Astrocyte (in vitro differentiated cells and primary cell): ENCODE measurements around the gene MAP3K6. TPM values are rescaled to one million over a fixed set of nuclear protein-coding genes. Genes with fewer than 3 reads are reported as not detected.

Source experiments
- DNase-seq: peaks from one replicate; pipeline ENCODE4 v3.0.0-alpha.2; 2010; ENCODE audit warnings: low read depth
- FAIRE-seq: peaks from 2 replicates; lab custom pipeline; 2011; peaks lifted over from hg19 to GRCh38; lab: Jason Lieb, UNC
- H2AFZ ChIP-seq: 2 replicates; pipeline ENCODE4 v1.6.0; 2012; ENCODE audit warnings: low read depth, low read length, inconsistent platforms
- H3K27ac ChIP-seq: 2 replicates; pipeline ENCODE4 v1.5.1; 2011; ENCODE audit warnings: low read depth, low read length, inconsistent platforms
- H3K27me3 ChIP-seq: 2 replicates; pipeline ENCODE4 v1.6.0; 2011; ENCODE audit warnings: low read length, inconsistent platforms; ENCODE audit not compliant: insufficient read depth
- H3K36me3 ChIP-seq: 2 replicates; pipeline ENCODE4 v1.5.1; 2011; ENCODE audit warnings: low read length, inconsistent platforms; ENCODE audit not compliant: insufficient read depth
- H3K4me1 ChIP-seq: 2 replicates; pipeline ENCODE4 v1.5.1; 2011; ENCODE audit warnings: low read length, inconsistent platforms; ENCODE audit not compliant: insufficient read depth
- H3K4me2 ChIP-seq: 2 replicates; pipeline ENCODE4 v1.6.0; 2012; ENCODE audit warnings: low read length, inconsistent platforms
- H3K4me3 ChIP-seq: 2 replicates; pipeline ENCODE4 v1.5.1; 2011; ENCODE audit warnings: low read depth, mild to moderate bottlenecking, low read length, inconsistent platforms; ENCODE audit not compliant: insufficient read depth
- H3K79me2 ChIP-seq: 2 replicates; pipeline ENCODE4 v1.6.0; 2012; ENCODE audit warnings: mild to moderate bottlenecking, low read length, inconsistent platforms; ENCODE audit not compliant: insufficient read depth
- H3K9ac ChIP-seq: 2 replicates; pipeline ENCODE4 v1.6.0; 2012; ENCODE audit warnings: mild to moderate bottlenecking, low read length, inconsistent platforms
- H3K9me3 ChIP-seq: 2 replicates; pipeline ENCODE4 v1.5.1; 2012; ENCODE audit warnings: low read depth, mild to moderate bottlenecking, low read length, inconsistent platforms; ENCODE audit not compliant: insufficient read depth
- H4K20me1 ChIP-seq: 2 replicates; pipeline ENCODE4 v1.6.0; 2012; ENCODE audit warnings: low read length, inconsistent platforms; ENCODE audit not compliant: insufficient read depth
- H3K27ac Mint-ChIP-seq: one replicate; pipeline ENCODE4 v1.8.0; 2021; ENCODE audit warnings: mild to moderate bottlenecking, mixed read lengths; ENCODE audit not compliant: unreplicated experiment
- H3K27me3 Mint-ChIP-seq: one replicate; pipeline ENCODE4 v1.8.0; 2021; ENCODE audit warnings: low read depth, mixed read lengths; ENCODE audit not compliant: unreplicated experiment
- H3K36me3 Mint-ChIP-seq: one replicate; pipeline ENCODE4 v1.8.0; 2021; ENCODE audit warnings: low read depth, mixed read lengths; ENCODE audit not compliant: unreplicated experiment
- H3K4me1 Mint-ChIP-seq: one replicate; pipeline ENCODE4 v1.8.0; 2021; ENCODE audit warnings: low read depth, mixed read lengths; ENCODE audit not compliant: unreplicated experiment
- H3K4me3 Mint-ChIP-seq: one replicate; pipeline ENCODE4 v1.8.0; 2021; ENCODE audit warnings: mild to moderate bottlenecking, moderate library complexity, mixed read lengths; ENCODE audit not compliant: unreplicated experiment
- H3K9me3 Mint-ChIP-seq: one replicate; pipeline ENCODE4 v1.8.0; 2021; ENCODE audit warnings: mild to moderate bottlenecking, mixed read lengths; ENCODE audit not compliant: unreplicated experiment
- CTCF ChIP-seq: IDR thresholded peaks from 2 replicates; pipeline ENCODE4 v1.5.1; 2011; ENCODE audit warnings: low read depth, mild to moderate bottlenecking, inconsistent platforms, low read length, moderate library complexity; ENCODE audit not compliant: insufficient read depth
- EZH2 ChIP-seq: IDR thresholded peaks from 2 replicates; pipeline ENCODE4 v1.6.1; 2012; ENCODE audit warnings: mild to moderate bottlenecking, low read length, inconsistent platforms; ENCODE audit not compliant: insufficient read depth
- total RNA-seq: library from RNA; stranded (reverse); gene quantifications from 2 replicates; pipeline ENCODE4 v1.2.1, GENCODE V29; 2021

MAP3K6 gene
- total RNA-seq, 1 donor from 2014 or later: 16.8 TPM

DNA sequence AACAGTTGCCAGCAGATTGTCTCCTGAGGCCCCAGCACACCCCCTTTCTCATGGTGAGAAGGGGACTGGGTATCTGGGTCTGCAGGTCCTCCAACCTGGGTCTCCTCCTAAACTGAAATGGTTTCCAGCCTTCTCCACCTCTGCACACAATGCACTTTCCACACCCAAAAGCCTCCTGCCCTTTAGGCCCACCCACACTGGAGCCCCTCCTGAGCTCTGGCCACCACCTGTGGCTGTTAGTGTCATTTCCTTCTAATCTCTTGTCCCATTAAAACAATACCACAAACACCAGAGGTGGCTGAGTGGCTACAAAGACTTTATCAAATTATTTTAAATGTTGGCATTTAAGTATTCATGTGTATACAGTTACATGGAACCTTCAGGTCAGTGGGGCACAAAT lies 37.2 kb upstream of the MAP3K6 start:
- H3K36me3 ChIP-seq: no peaks in the 10 kb centered on the region
- no peaks in the 10 kb centered on the region for H3K79me2 ChIP-seq
- peak overlapping the region; percentile 20 for H3K4me2 ChIP-seq
- FAIRE-seq (no peak), DNase-seq (no peak)
- peaks cover 22% of the 10 kb centered on the region for H3K4me1 Mint-ChIP-seq
- no peaks in the 10 kb centered on the region for H3K9me3 ChIP-seq
- H3K27me3 ChIP-seq: no peaks in the 10 kb centered on the region
- H3K36me3 Mint-ChIP-seq: peaks cover 12% of the 10 kb centered on the region
- no peak overlapping the region for H3K27ac Mint-ChIP-seq
- H3K4me1 ChIP-seq: peaks cover 28% of the 10 kb centered on the region
- TF ChIP-seq CTCF (no peak), EZH2 (no peak)
- H3K27me3 Mint-ChIP-seq: no peaks in the 10 kb centered on the region
- no peaks in the 10 kb centered on the region for H3K9me3 Mint-ChIP-seq
- no peak overlapping the region for H2AFZ ChIP-seq
- H3K4me3 Mint-ChIP-seq: no peak overlapping the region
- no peak overlapping the region for H3K4me3 ChIP-seq
- no peak overlapping the region for H3K27ac ChIP-seq
- H4K20me1 ChIP-seq: no peaks in the 10 kb centered on the region
- H3K9ac ChIP-seq: no peak overlapping the region

- peak overlapping the region; percentile 26 for H3K27ac Mint-ChIP-seq
- peaks cover 24% of the 10 kb centered on the region for H3K4me1 Mint-ChIP-seq
- Histone ChIP-seq H3K9me3 (no peaks in the 10 kb centered on the region), H3K27ac (no peak overlapping the region), H3K4me3 (no peak overlapping the region), H3K36me3 (no peaks in the 10 kb centered on the region), H2AFZ (no peak overlapping the region), H4K20me1 (no peaks in the 10 kb centered on the region), H3K4me2 (peak overlapping the region; percentile 20), H3K79me2 (no peaks in the 10 kb centered on the region), H3K4me1 (peaks cover 21% of the 10 kb centered on the region), H3K9ac (no peak overlapping the region), H3K27me3 (no peaks in the 10 kb centered on the region)
- no peak overlapping the region for H3K4me3 Mint-ChIP-seq
- H3K36me3 Mint-ChIP-seq: peaks cover 10% of the 10 kb centered on the region
- TF ChIP-seq EZH2 (no peak), CTCF (peak; percentile 18)
- H3K27me3 Mint-ChIP-seq: no peaks in the 10 kb centered on the region
- FAIRE-seq (no peak), DNase-seq (no peak)
- H3K9me3 Mint-ChIP-seq: no peaks in the 10 kb centered on the region
Measured at GRCh38 chr1:27403065-27403726, 36.4 kb upstream of the MAP3K6 start.

DNA sequence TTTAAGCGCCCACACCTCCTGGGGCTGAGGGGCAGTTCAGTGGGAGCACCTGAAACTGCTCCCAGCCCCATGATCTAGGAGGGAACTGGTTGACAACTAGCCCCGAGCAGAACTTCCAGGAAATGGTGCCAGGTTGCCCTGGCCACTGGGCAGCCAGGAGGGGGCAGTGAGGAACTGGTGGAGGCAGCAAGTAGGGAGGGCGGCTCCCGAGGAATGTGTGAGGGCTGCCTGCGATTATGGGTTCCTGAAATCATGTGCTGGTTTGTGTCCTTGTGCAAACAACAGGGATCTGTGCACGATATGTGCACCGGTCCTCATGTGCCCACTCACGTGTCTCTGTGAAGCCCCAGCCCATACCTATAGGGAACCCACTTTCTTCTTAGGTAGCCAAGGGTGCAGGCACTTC lies 35.6 kb upstream of the MAP3K6 start:
- Mint-ChIP-seq H3K9me3 (no peaks in the 10 kb centered on the region), H3K27me3 (no peaks in the 10 kb centered on the region), H3K27ac (peak overlapping the region; percentile 18), H3K4me1 (peaks cover 24% of the 10 kb centered on the region), H3K4me3 (no peak overlapping the region), H3K36me3 (peaks cover 4% of the 10 kb centered on the region)
- H3K9me3 ChIP-seq: no peaks in the 10 kb centered on the region
- H3K4me2 ChIP-seq: no peak overlapping the region
- no peak overlapping the region for H3K9ac ChIP-seq
- no peaks in the 10 kb centered on the region for H3K27me3 ChIP-seq
- H3K79me2 ChIP-seq: no peaks in the 10 kb centered on the region
- H4K20me1 ChIP-seq: no peaks in the 10 kb centered on the region
- H2AFZ ChIP-seq: no peak overlapping the region
- DNase-seq: no peak
- FAIRE-seq: no peak
- no peaks in the 10 kb centered on the region for H3K36me3 ChIP-seq
- H3K4me3 ChIP-seq: no peak overlapping the region
- no peak for TF ChIP-seq EZH2
- TF ChIP-seq CTCF: peak; percentile 22
- peaks cover 21% of the 10 kb centered on the region for H3K4me1 ChIP-seq
- H3K27ac ChIP-seq: no peak overlapping the region
